Activated CD4-positive, alpha-beta memory T cell treated with anti-CD3 and anti-CD28 coated beads, Interleukin-2, amount 10 ng/mL, durations not matched to agents 7 days and 5 days (primary cell): ENCODE measurements around the gene DENND6B. TPM values are rescaled to one million over a fixed set of nuclear protein-coding genes. Genes with fewer than 3 reads are reported as not detected.

Source experiments
- CTCF ChIA-PET: fragments of 350-600 bp; sonication (Branson Sonifier 250); formaldehyde crosslinking; loops from one replicate; lab custom pipeline; 2021; ENCODE audit warnings: antibody characterized with exemption, inconsistent platforms; lab: Charles Lee
- POLR2A ChIA-PET: fragments of 350-600 bp; sonication (Branson Sonifier 250); formaldehyde crosslinking; loops from one replicate; lab custom pipeline; 2021; ENCODE audit warnings: antibody characterized with exemption; lab: Charles Lee
- DNase-seq: peaks from one replicate; pipeline ENCODE4 v3.0.0-alpha.2; 2020
- H3K27ac Mint-ChIP-seq: one replicate; pipeline ENCODE4 v1.8.0; 2021; ENCODE audit warnings: mild to moderate bottlenecking, mixed read lengths
- H3K27me3 Mint-ChIP-seq: one replicate; pipeline ENCODE4 v1.8.0; 2021; ENCODE audit warnings: mixed read lengths
- H3K36me3 Mint-ChIP-seq: one replicate; pipeline ENCODE4 v1.8.0; 2021; ENCODE audit warnings: low read depth, mixed read lengths
- H3K4me1 Mint-ChIP-seq: one replicate; pipeline ENCODE4 v1.8.0; 2021; ENCODE audit warnings: mixed read lengths
- H3K4me3 Mint-ChIP-seq: one replicate; pipeline ENCODE4 v1.8.0; 2021; ENCODE audit warnings: mild to moderate bottlenecking, mixed read lengths
- H3K9me3 Mint-ChIP-seq: one replicate; pipeline ENCODE4 v1.8.0; 2021; ENCODE audit warnings: mixed read lengths
- total RNA-seq, 2 experiments: library from RNA; stranded (reverse); gene quantifications; one replicate each; pipeline ENCODE4 v1.2.3, GENCODE V29; 2021

The DENND6B gene
- total RNA-seq, 2 experiments from 2014 or later, result 5.0 to 5.6 TPM

DNA sequence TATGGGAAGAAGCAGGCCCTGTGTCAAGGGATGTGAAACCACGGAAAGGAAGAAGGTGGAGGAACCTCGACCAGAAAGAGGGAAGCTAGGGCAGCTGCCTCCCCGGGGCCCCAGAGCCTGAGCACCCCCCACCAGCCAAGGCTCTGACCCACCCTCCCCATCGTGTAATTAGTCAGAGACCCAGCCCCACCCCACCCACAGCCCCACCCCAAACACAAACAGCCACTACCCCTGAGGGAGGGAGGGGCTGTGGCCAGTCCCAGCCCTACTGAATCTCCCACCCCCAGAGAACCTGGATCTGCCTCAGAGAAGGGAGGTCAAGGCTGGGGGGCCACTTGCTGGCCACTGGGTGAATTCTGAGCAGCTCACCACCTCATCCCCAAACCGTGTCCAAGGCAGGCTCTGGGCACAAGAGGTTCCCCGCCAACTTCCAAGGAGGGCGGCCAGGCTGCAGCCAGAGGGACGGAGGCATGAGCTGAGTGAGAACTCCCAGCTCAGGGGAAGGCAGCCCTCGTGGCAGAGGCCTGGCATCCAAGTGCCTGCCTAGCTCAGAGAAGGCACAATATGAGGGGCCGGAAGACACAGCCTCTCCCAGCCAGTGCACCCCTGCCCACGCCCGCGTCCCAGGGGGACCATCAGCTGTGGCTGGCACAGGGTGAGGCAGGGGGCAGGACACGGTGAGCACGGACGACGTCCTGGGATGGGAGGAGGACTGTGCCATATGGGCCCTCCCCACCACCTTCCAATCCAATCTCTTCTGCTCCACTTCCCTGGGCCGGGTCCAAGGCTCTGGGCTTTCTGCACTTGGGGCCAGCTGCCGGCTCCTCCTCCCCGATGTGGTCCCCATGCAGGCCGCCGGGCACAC lies 22.1 kb downstream of the DENND6B start:
- no peak overlapping the region for H3K4me3 Mint-ChIP-seq
- no peaks in the 10 kb centered on the region for H3K36me3 Mint-ChIP-seq
- peaks cover 23% of the 10 kb centered on the region for H3K4me1 Mint-ChIP-seq
- no peaks in the 10 kb centered on the region for H3K9me3 Mint-ChIP-seq
- POLR2A ChIA-PET, result interaction anchor here (1.6 kb wide), 1 partner anchor 11 kb away, joined by 4 read pairs; no protein-coding TSS in a partner anchor
- no peak for DNase-seq
- CTCF ChIA-PET, result interaction anchor here (1.1 to 1.7 kb wide), 3 partner anchors 11 to 29 kb away, joined by 3 to 6 read pairs (median 5); no protein-coding TSS in a partner anchor
- peaks cover 9% of the 10 kb centered on the region for H3K27me3 Mint-ChIP-seq
- H3K27ac Mint-ChIP-seq, result no peak overlapping the region

DNA sequence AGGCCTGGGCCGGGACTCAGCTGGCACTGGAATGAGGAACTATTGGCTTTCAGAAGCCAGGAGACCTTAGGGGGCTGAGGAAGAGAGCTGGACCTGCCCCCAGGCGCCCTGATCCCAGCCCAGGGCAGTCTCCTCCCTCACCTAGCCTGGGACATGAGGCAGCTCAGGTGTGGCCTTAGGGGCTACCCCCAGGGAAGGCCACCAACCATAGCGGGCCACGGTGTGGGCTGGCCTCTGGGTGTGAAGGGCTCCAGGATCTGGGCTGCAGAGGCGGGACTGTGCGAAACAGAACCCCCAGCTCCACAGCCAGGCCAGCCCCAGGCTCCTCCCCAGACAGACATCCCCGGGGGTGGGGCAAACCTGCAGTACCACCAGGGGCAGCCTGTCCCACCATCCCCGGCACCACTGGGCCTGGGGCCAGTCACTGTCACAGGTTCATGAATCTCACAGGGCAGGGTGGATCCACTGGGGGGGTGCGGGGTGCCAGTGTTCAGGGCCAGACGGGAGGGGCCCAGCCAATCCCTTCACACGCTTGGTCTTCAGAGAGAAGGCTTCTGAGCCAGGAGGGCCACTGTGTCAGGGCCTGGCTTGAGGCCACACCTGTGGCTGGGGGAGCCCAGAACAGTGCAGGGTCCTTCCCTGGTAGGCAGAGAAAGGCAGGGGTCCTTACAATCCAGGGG lies 22.8 kb downstream of the DENND6B start:
- CTCF ChIA-PET, result interaction anchor here (1.1 to 1.7 kb wide), 3 partner anchors 10 to 28 kb away, joined by 3 to 6 read pairs (median 5); no protein-coding TSS in a partner anchor
- Mint-ChIP-seq H3K4me1 (peaks cover 23% of the 10 kb centered on the region), H3K9me3 (no peaks in the 10 kb centered on the region), H3K4me3 (no peak overlapping the region), H3K36me3 (no peaks in the 10 kb centered on the region), H3K27ac (no peak overlapping the region), H3K27me3 (peaks cover 9% of the 10 kb centered on the region)
- DNase-seq, result no peak
- POLR2A ChIA-PET, result interaction anchor here (1.0 kb wide), 1 partner anchor 23 kb away, joined by 3 read pairs; the partner anchor contains the start of gene DENND6B

DNA sequence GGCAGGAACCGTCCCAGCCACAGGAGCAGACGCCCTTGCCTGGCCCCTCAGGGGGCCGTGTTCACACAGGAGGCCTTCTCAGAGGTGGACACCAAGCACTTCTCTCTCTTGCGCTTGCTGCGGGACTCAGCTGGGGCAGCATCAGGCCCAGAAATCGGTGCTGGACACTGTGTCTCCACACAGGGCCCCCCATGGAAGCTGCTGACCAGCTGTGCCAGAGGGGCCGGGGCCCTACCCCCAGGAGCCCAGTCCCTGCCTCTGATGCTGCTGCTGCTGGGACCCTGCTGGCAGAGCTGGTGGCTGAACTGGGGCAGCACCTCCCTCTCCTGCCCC lies 23.3 kb downstream of the DENND6B start:
- Mint-ChIP-seq H3K9me3 (no peaks in the 10 kb centered on the region), H3K27me3 (peaks cover 6% of the 10 kb centered on the region), H3K4me3 (no peak overlapping the region), H3K36me3 (no peaks in the 10 kb centered on the region), H3K27ac (no peak overlapping the region), H3K4me1 (peaks cover 20% of the 10 kb centered on the region)
- ChIA-PET CTCF (interaction anchor here (1.1 to 1.7 kb wide), 2 partner anchors 22 to 27 kb away, joined by 5 to 6 read pairs; no protein-coding TSS in a partner anchor), POLR2A (interaction anchor here (1.0 kb wide), 1 partner anchor 23 kb away, joined by 3 read pairs; the partner anchor contains the start of gene DENND6B)
- no peak for DNase-seq

DNA sequence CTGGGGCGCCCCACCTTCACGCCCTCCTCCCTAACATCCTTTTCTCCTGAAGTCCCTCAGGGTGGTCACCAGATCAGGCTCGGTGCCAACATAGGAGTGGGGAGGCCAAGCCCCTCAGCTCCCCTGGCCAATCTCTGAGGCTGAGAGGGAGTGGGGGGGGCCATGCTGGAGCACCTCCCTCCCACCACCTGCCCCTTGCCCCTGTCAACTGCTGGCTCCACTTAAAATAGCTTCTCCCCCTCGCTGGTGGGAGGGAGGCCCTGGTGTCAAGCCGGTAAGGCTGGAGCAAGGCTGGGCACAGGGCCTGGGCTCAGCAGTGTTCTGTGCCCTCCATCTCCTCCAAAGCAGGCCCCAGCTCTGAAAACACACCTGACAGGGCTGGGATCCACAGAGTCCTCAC lies 24.2 kb downstream of the DENND6B start:
- POLR2A ChIA-PET, result interaction anchor here (0.5 to 2.1 kb wide), 3 partner anchors 13 to 223 kb away, joined by 3 to 9 read pairs (median 4); partner anchors contain the start of gene SCO2
- no peak overlapping the region for H3K27ac Mint-ChIP-seq
- peaks cover 19% of the 10 kb centered on the region for H3K4me1 Mint-ChIP-seq
- no peak for DNase-seq
- no peak overlapping the region for H3K4me3 Mint-ChIP-seq
- H3K36me3 Mint-ChIP-seq, result no peaks in the 10 kb centered on the region
- CTCF ChIA-PET, result no interaction called here
- H3K27me3 Mint-ChIP-seq, result peaks cover 6% of the 10 kb centered on the region
- H3K9me3 Mint-ChIP-seq, result no peaks in the 10 kb centered on the region

DNA sequence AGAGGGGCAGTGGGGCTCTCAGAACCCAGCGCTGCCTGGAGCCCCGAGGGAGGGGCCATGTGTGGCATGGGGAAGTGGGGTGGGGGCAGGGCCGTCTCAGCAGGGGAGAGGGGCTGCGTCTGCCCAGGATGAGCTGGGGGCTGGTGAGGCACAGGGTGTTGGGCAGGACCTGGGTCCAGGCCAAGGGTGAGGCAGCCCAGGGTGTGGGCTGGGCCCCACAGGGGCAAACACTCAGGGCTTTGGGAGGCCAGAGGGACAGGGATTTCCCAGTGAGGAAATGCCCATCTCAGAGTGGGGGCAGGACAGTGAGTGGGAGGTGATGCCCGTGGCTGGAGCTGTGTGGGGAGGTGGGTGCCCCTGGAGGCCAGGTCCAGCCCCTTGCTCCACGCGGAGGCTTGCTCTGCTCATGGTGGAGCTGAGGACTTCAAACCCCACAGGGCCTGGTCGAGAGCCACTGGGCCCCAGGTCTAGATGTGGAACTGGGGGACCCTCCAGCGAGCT lies 24.7 kb downstream of the DENND6B start:
- POLR2A ChIA-PET, result interaction anchor here (0.5 to 2.1 kb wide), 3 partner anchors 13 to 223 kb away, joined by 3 to 9 read pairs (median 4); partner anchors contain the start of gene SCO2
- Mint-ChIP-seq H3K4me1 (peaks cover 19% of the 10 kb centered on the region), H3K36me3 (no peaks in the 10 kb centered on the region), H3K27me3 (peaks cover 6% of the 10 kb centered on the region), H3K27ac (no peak overlapping the region), H3K4me3 (no peak overlapping the region), H3K9me3 (no peaks in the 10 kb centered on the region)
- CTCF ChIA-PET, result no interaction called here
- no peak for DNase-seq

DNA sequence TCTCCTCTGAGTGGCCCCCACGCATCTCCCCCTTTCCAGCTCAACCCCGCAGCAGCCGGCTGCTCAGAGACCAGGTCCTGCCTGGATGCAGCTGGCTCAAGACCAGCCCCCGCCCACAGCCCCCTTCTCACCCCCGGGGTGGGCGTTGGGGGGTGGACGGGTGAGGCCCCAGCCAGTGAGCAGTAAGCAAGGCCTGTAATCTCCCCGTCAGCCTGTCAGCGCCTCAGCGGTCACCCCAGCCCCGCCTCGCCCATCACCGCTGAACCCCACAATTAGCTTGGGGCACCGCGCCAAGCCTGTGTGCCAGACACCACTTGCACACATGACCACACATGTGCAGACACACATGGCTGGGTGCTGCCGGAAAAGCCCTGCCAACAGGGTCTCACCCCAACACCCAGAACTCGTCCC lies 25.2 kb downstream of the DENND6B start:
- no peak for DNase-seq
- no peaks in the 10 kb centered on the region for H3K9me3 Mint-ChIP-seq
- peaks cover 19% of the 10 kb centered on the region for H3K4me1 Mint-ChIP-seq
- H3K36me3 Mint-ChIP-seq, result no peaks in the 10 kb centered on the region
- POLR2A ChIA-PET, result interaction anchor here (2.1 kb wide), 1 partner anchor 14 kb away, joined by 9 read pairs; no protein-coding TSS in a partner anchor
- H3K27me3 Mint-ChIP-seq, result peaks cover 6% of the 10 kb centered on the region
- no peak overlapping the region for H3K27ac Mint-ChIP-seq
- CTCF ChIA-PET, result no interaction called here
- no peak overlapping the region for H3K4me3 Mint-ChIP-seq

DNA sequence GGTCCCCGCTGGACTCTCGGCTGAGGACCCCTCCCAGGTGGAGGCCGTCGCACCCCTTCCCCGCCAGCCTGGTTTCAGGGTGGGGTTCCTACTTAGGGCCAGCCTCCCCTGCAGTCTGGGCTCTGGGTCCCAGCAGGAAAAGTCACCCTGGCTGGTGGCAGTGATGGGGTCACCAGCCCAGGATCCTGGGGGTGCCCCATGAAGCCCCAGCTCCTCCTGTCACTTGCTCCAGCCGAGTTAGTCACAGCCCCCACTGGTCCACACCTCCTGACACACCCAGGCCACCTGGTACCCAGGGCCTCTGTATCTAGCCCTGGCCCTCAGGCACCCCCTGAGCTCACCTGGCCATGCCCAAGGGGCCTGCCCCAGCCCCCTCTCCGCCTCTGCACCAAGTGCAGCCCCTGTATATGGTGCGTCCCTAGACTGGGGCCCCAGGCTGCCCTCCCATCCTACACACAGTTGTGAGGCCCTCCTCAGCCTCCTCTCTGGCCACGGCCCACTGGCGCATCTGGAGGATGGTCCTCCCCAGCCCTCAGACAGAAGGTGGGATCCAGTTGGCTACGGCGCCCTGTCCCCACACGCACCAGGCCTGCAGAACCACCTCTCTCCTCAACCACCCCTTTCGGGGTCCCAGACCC lies 26.1 kb downstream of the DENND6B start:
- Mint-ChIP-seq H3K4me1 (peaks cover 12% of the 10 kb centered on the region), H3K9me3 (no peaks in the 10 kb centered on the region), H3K4me3 (no peak overlapping the region), H3K36me3 (no peaks in the 10 kb centered on the region), H3K27ac (no peak overlapping the region), H3K27me3 (no peaks in the 10 kb centered on the region)
- ChIA-PET POLR2A (interaction anchor here (2.1 kb wide), 1 partner anchor 14 kb away, joined by 9 read pairs; no protein-coding TSS in a partner anchor), CTCF (no interaction called here)
- DNase-seq, result no peak

DNA sequence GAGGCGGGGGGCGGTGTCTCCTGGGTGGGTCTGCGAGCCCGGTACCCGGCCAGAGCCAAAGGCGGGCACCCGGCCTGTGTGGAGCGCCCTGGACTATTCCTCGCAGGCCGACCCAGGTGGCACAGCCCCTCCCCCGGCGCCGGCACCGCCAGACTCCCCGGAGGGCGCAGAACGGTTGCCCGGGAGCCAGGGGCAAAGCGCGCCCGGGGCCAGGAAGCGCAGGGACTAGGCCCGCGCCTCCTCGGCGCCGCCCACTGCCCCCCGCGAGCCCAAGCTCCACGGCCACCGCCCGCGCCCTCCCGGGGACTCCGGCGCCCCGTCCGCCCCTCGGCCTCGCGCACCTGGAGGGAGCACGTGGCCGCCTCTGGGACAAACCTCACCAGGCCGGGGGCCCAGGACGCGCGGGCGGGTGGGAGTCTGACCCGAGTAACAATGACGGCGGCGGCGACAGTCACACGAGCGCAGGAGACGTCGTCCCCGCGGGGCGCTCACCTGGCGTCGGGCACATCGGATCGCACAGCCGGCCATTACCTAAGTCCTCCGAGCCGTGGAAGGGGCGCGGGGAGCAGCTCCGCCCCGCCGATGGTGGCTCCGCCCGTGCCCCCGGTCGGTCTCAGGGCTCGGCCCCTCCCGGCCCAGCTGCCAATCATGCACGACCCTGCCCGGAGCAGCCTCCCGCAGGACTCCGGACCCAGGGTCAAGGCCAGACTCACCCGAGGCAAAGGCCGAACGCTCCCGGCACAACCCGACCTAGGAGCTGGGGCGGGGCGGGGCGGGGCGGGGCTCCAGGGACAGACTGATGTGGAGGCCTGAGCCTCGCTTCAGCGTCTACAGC lies 26.8 kb downstream of the DENND6B start:
- Mint-ChIP-seq H3K36me3 (no peaks in the 10 kb centered on the region), H3K27me3 (peaks cover 1% of the 10 kb centered on the region), H3K4me1 (peaks cover 9% of the 10 kb centered on the region), H3K27ac (no peak overlapping the region), H3K9me3 (no peaks in the 10 kb centered on the region), H3K4me3 (no peak overlapping the region)
- ChIA-PET CTCF (no interaction called here), POLR2A (no interaction called here)
- DNase-seq, result no peak

DNA sequence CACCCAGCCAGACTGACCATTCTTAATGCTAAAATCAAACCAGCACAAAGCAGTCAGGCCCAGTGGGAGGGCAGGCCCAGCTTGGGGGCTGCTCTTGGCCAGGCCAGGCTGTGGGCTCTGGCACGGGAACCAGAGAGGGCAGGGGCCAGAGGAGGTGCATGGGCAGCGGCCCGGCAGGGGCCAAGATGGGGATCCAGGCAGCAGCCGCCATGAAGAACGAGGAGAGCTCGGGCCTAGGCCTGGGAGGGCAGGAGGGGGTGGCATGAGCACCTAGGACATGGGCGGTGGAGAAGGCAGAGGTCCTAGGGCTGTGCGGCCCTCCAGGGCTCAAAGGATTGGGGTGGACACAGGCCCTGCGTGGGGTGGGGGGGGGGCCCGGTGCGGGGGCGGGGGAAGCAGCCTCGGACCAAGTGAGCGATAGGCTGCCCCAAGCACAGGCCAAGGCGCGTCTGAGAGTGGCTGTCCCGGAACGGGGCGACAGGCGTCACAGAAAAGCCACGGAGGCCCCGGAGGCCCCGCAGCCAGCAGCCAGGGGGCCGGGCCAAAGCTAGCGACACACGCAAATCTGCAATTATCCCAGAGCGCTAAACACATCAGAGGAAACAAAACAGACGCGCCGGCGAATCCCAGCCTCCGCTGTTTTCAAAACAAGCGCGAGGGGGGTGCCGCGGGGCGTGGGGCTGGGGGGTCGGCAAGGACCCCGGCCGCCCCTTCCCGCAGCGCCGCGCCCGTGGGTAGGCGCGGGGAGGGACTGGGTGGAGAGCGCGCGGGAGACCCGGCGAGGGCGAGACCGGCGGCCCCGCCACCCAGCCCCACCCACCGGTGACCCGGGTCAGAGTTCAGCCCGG lies 27.7 kb downstream of the DENND6B start:
- Mint-ChIP-seq H3K4me1 (peaks cover 3% of the 10 kb centered on the region), H3K36me3 (no peaks in the 10 kb centered on the region), H3K4me3 (no peak overlapping the region), H3K27ac (no peak overlapping the region), H3K9me3 (no peaks in the 10 kb centered on the region), H3K27me3 (peaks cover 1% of the 10 kb centered on the region)
- no peak for DNase-seq
- POLR2A ChIA-PET, result no interaction called here
- CTCF ChIA-PET, result no interaction called here

DNA sequence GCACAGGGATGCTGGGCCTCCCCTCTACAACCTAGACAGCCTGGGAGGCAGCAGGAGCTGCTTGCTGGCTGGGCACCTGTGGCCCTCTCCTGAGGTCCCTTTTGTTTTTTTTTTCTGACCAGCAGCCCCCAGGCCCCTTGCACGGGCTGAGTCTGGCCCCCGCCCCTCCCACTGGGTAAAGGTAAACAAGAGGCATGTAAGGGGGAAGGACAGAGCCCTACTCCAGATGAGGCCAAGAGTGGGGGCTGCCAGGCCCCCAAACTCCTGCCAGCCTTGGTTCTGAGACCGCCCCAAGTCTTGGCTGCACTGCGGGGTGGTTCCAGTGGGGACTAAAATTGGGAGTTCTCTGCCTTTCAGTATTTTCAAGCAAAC lies 28.6 kb downstream of the DENND6B start:
- Mint-ChIP-seq H3K36me3 (no peaks in the 10 kb centered on the region), H3K27me3 (peaks cover 1% of the 10 kb centered on the region), H3K4me1 (peaks cover 2% of the 10 kb centered on the region), H3K4me3 (no peak overlapping the region), H3K9me3 (no peaks in the 10 kb centered on the region), H3K27ac (no peak overlapping the region)
- ChIA-PET CTCF (no interaction called here), POLR2A (no interaction called here)
- no peak for DNase-seq

DNA sequence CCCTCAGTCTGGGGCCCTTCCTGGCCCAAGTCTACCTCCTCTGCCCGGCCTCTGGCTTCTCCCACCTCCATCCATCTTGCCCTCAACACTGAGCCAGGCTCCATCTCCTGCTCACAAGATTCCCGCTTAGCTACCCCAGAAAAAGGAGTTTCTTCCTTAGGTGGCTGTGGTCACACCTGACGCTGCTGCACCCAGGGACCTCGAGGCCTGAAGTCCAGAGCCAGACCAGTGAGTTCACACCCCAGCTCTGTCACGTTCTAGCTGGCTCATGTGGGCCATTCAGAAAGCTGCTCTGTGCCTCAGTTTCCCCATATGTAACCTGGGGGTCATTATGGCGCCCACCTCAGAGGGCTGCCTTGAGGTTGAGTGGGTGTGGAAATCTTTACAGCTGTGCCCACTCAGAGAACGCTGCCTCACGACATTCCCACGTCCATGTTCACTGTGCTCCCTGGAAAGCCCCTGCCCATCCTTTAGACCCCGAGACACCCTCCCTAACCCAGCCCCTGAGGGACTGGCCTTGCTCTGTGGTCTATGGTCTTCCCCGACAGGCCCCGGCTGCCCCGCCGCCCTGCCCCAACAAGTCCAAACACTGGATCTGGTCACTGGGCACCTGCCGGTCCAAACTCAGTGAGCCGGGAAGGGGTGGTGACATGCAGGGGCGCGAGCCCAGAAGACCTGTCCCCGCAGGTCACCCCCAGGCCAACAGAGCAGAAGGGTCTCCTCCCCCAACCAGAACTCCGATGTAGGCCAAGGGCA lies 29.1 kb downstream of the DENND6B start:
- Mint-ChIP-seq H3K9me3 (no peaks in the 10 kb centered on the region), H3K27me3 (peaks cover 4% of the 10 kb centered on the region), H3K27ac (no peak overlapping the region), H3K4me3 (no peak overlapping the region), H3K36me3 (no peaks in the 10 kb centered on the region), H3K4me1 (peaks cover 5% of the 10 kb centered on the region)
- ChIA-PET POLR2A (interaction anchor here (0.6 kb wide), 1 partner anchor 14 kb away, joined by 3 read pairs; no protein-coding TSS in a partner anchor), CTCF (no interaction called here)
- no peak for DNase-seq
